Caco-2 (cell line): ENCODE data around the gene LRRC37B. TPM values are rescaled to one million over a fixed set of nuclear protein-coding genes. Genes with fewer than 3 reads are reported as not detected.
"Not testable (repeated sequence)": the region's sequence is repeated elsewhere in the genome, so short reads cannot be mapped to it uniquely, and the experiment has no call there.

ENCODE experiments used
- BruUV-seq: library from RNA; stranded (reverse); fragments of 400-500 nt; replicated peaks from 2 replicates; lab custom pipeline; 2021; lab: Mats Ljungman, UMichigan
- CTCF ChIA-PET: fragments of 300-600 bp; sonication (Branson Sonifier 250); formaldehyde crosslinking; loops from one replicate; lab custom pipeline; 2022; ENCODE audit warnings: antibody characterized with exemption; lab: Charles Lee
- POLR2A ChIA-PET: fragments of 300-600 bp; sonication (Branson Sonifier 250); formaldehyde crosslinking; loops from one replicate; lab custom pipeline; 2022; ENCODE audit warnings: antibody characterized with exemption; lab: Charles Lee
- DNase-seq, 2 experiments: peaks; one replicate each; pipeline versions ENCODE4 v3.0.0 to v3.0.0-alpha.2; 2020 to 2022
- H3K27me3 ChIP-seq: replicated peaks from 2 replicates; pipeline ENCODE4 v1.6.0; 2011; ENCODE audit warnings: low read length; ENCODE audit not compliant: control insufficient read depth, insufficient read depth
- H3K36me3 ChIP-seq: 2 replicates; pipeline ENCODE4 v1.5.1; 2011; ENCODE audit warnings: low read length; ENCODE audit not compliant: control insufficient read depth, insufficient read depth
- H3K4me1 ChIP-seq: fragments of 250-450 bp; sonication (Bioruptor Pico); 2 replicates; pipeline ENCODE4 v1.5.1; 2020; ENCODE audit warnings: mild to moderate bottlenecking
- H3K4me3 ChIP-seq: 2 replicates; pipeline ENCODE4 v1.5.1; 2011; ENCODE audit warnings: low read depth, mild to moderate bottlenecking, control low read depth, low read length
- H3K9me3 ChIP-seq: fragments of 250-450 bp; sonication (Bioruptor Pico); 2 replicates; pipeline ENCODE4 v1.5.1; 2020; ENCODE audit warnings: mild to moderate bottlenecking, moderate library complexity
- H3K27ac Mint-ChIP-seq: one replicate; pipeline ENCODE4 v1.8.0; 2022; ENCODE audit warnings: mixed read lengths; ENCODE audit not compliant: unreplicated experiment
- H3K27me3 Mint-ChIP-seq: one replicate; pipeline ENCODE4 v1.8.0; 2022; ENCODE audit warnings: mixed read lengths; ENCODE audit not compliant: insufficient read depth, unreplicated experiment
- H3K36me3 Mint-ChIP-seq: one replicate; pipeline ENCODE4 v1.8.0; 2022; ENCODE audit warnings: mild to moderate bottlenecking, mixed read lengths; ENCODE audit not compliant: insufficient read depth, unreplicated experiment
- H3K4me1 Mint-ChIP-seq: one replicate; pipeline ENCODE4 v1.8.0; 2022; ENCODE audit warnings: low read depth, mixed read lengths; ENCODE audit not compliant: unreplicated experiment
- H3K4me3 Mint-ChIP-seq: one replicate; pipeline ENCODE4 v1.8.0; 2022; ENCODE audit warnings: mild to moderate bottlenecking, moderate library complexity, mixed read lengths; ENCODE audit not compliant: unreplicated experiment
- H3K9me3 Mint-ChIP-seq: one replicate; pipeline ENCODE4 v1.8.0; 2022; ENCODE audit warnings: mixed read lengths; ENCODE audit not compliant: unreplicated experiment
- CTCF ChIP-seq, 2 experiments: fragments of 200-600 bp in 1 of 2; IDR thresholded peaks; 1 replicate in 1 of 2; 2 replicates in 1 of 2; pipeline versions ENCODE4 v1.5.1 to v1.8.0; 2011 to 2022; ENCODE audit warnings: antibody characterized with exemption in 1 of 2, control low read depth in 1 of 2, inconsistent platforms in 1 of 2, low read depth in 1 of 2, low read length in 1 of 2, mild to moderate bottlenecking in 1 of 2, moderate library complexity in 1 of 2; ENCODE audit not compliant: insufficient read depth in 1 of 2, severe bottlenecking in 1 of 2, unreplicated experiment in 1 of 2
- intact Hi-C: fragments of 100-400 bp; cut with micrococcal nuclease; formaldehyde crosslinking; loops from one replicate; pipeline ENCODE4 v1.10.0; 2022; ENCODE audit not compliant: unreplicated experiment
- total RNA-seq: library from RNA; stranded (reverse); gene quantifications from 2 replicates; pipeline ENCODE4 v1.2.3, GENCODE V29; 2022

LRRC37B gene
- total RNA-seq, 1 experiment from 2014 or later: 15.4 TPM

GRCh38 chr17:32099686-32100085 is 92.5 kb downstream of the LRRC37B start:
- Histone ChIP-seq H3K9me3 (no peaks in the 10 kb centered on the region), H3K36me3 (no peaks in the 10 kb centered on the region), H3K4me1 (peaks cover 6% of the 10 kb centered on the region; the same call in 1 of the 2 replicates), H3K4me3 (no peak overlapping the region), H3K27me3 (no peaks in the 10 kb centered on the region)
- no peaks in the 10 kb centered on the region for H3K36me3 Mint-ChIP-seq
- no peaks in the 10 kb centered on the region for H3K4me1 Mint-ChIP-seq
- H3K27ac Mint-ChIP-seq: no peak overlapping the region
- intact Hi-C loops: no loop called here
- no peaks in the 10 kb centered on the region for H3K9me3 Mint-ChIP-seq
- DNase-seq: no peak
- ChIA-PET CTCF (no interaction called here), POLR2A (no interaction called here)
- peaks cover 6% of the 10 kb centered on the region for H3K27me3 Mint-ChIP-seq
- BruUV-seq: no TSS peak
- no peak overlapping the region for H3K4me3 Mint-ChIP-seq
- no peak for TF ChIP-seq CTCF (IDR thresholded peaks at IDR 0.05; ENCODE audit: insufficient read depth in 1 of 2, low read depth in 1 of 2, low read length in 1 of 2, severe bottlenecking in 1 of 2, unreplicated experiment in 1 of 2)

GRCh38 chr17:32100323-32100722 is 93.1 kb downstream of the LRRC37B start:
- H3K36me3 ChIP-seq, H3K4me1 Mint-ChIP-seq, H3K27ac Mint-ChIP-seq, H3K9me3 ChIP-seq, H3K27me3 Mint-ChIP-seq, intact Hi-C loops, H3K4me3 ChIP-seq, H3K36me3 Mint-ChIP-seq, H3K9me3 Mint-ChIP-seq, H3K4me1 ChIP-seq, POLR2A ChIA-PET, H3K27me3 ChIP-seq, BruUV-seq, DNase-seq, H3K4me3 Mint-ChIP-seq, CTCF ChIA-PET: not testable (repeated sequence)

DNA sequence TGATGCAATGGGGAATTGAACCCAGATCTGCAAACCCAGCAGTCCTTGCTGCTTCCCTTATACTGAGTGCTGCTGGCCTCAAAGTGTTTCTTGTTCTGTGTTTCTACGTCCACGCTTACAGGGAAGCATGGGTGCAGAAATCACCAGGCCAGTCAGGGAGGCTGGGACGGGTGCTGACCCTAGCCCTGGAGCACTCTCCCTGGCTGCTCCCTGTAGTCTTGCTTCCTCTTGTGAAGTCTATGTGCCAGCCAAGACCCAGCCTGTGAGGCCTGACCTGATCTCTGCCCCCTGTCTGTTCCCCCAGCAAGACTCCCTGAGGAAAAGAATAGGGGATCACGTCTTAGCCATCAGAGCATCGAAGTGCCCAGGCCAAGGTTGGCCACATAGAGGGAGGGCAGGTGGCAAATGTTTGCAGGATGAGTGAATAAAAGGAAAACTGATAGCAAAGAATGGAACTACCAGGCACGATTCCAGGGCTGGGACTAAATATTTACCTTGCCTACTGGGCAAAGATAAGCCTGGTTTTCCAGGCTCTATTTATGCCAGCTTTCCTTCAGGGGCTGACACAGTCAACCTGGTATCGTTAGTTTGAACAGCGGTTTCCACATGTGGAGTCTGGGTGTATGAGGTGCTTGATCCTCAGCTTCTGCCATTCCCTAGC is 93.9 kb downstream of the LRRC37B start:
- no peak overlapping the region for H3K27ac Mint-ChIP-seq

More for the DNA sequence above, 93.9 kb downstream of the LRRC37B start:
- BruUV-seq: no TSS peak
- Mint-ChIP-seq H3K4me3 (no peak overlapping the region), H3K27me3 (peaks cover 6% of the 10 kb centered on the region), H3K9me3 (no peaks in the 10 kb centered on the region), H3K36me3 (no peaks in the 10 kb centered on the region), H3K4me1 (no peaks in the 10 kb centered on the region)
- ChIA-PET POLR2A (no interaction called here), CTCF (no interaction called here)
- no peak overlapping the region for H3K4me3 ChIP-seq
- no peaks in the 10 kb centered on the region for H3K36me3 ChIP-seq
- TF ChIP-seq CTCF (IDR thresholded peaks at IDR 0.05; ENCODE audit: insufficient read depth in 1 of 2, low read depth in 1 of 2, low read length in 1 of 2, severe bottlenecking in 1 of 2, unreplicated experiment in 1 of 2): no peak
- intact Hi-C loops: no loop called here
- H3K4me1 ChIP-seq: peaks cover 6% of the 10 kb centered on the region; the same call in 1 of the 2 replicates
- no peaks in the 10 kb centered on the region for H3K9me3 ChIP-seq
- H3K27me3 ChIP-seq: no peaks in the 10 kb centered on the region
- DNase-seq: no peak
